Activated CD8-positive, alpha-beta T cell treated with anti-CD3 and anti-CD28 coated beads, Interleukin-2, amount 10 ng/mL, durations not matched to agents 7 days and 5 days (primary cell): Measurements from ENCODE around the gene RAB33A. TPM values are rescaled to one million over a fixed set of nuclear protein-coding genes. Genes with fewer than 3 reads are reported as not detected.

ENCODE experiments used
- total RNA-seq, 2 experiments: library from RNA; stranded (reverse); gene quantifications; one replicate each; pipeline ENCODE4 v1.2.3, GENCODE V29; 2021

Gene RAB33A
- total RNA-seq, 2 experiments from 2014 or later = 31.6 to 32.7 TPM

Other genes with a start within 250 kb of the RAB33A start
- gene BCORL1, start 189.3 kb upstream of the RAB33A start, total RNA-seq = 10 to 100 TPM in 1 of 2 experiments, 1 to 10 TPM in 1; 9.7 to 10.9 TPM
- gene ELF4, start 61.5 kb upstream of the RAB33A start, total RNA-seq = 10 to 100 TPM; 38.2 to 39.0 TPM
- gene AIFM1, start 6.1 kb upstream of the RAB33A start, total RNA-seq = 10 to 100 TPM; 43.4 to 47.6 TPM
- gene ZNF280C, start 96.9 kb downstream of the RAB33A start, total RNA-seq = 1 to 10 TPM; 5.0 to 5.9 TPM
- gene SLC25A14, start 168.0 kb downstream of the RAB33A start, total RNA-seq = 10 to 100 TPM; 11.5 to 13.3 TPM
- gene GPR119, start 213.7 kb downstream of the RAB33A start, total RNA-seq = not detected
- gene RBMX2, start 230.0 kb downstream of the RAB33A start, total RNA-seq = 10 to 100 TPM; 25.2 to 25.3 TPM